Body of pancreas (tissue), 4 donors: Measurements from ENCODE around the gene CEP112. TPM values are rescaled to one million over a fixed set of nuclear protein-coding genes. Genes with fewer than 3 reads are reported as not detected.

ENCODE experiments used
- ATAC-seq: fragments of 150-250 bp; one replicate; pipeline ENCODE4 v1.9.1; 2016
- DNase-seq, 4 donors: peaks; one replicate each; pipeline ENCODE4 v3.0.0-alpha.2; 2019
- H3K27ac ChIP-seq, 4 donors: fragments of 200-600 bp; sonication (generic); 1 replicate in 3 of 4; 2 replicates in 1 of 4; pipeline versions ENCODE4 v1.5.1 to v1.6.1; 2016 to 2019; ENCODE audit warnings: mild to moderate bottlenecking in 1 of 4, mixed read lengths in 1 of 4, moderate library complexity in 1 of 4
- H3K27me3 ChIP-seq, 2 donors: fragments of 200-600 bp; sonication (generic); one replicate each; pipeline ENCODE4 v1.6.0; 2016; ENCODE audit warnings: mild to moderate bottlenecking in 1 of 2
- H3K36me3 ChIP-seq, 2 donors: fragments of 200-600 bp; sonication (generic); replicated peaks in 1 of 2; 2 replicates each; pipeline ENCODE4 v1.5.1; 2016; ENCODE audit warnings: low read depth in 2 of 2; ENCODE audit not compliant: insufficient read depth in 1 of 2
- H3K4me1 ChIP-seq: fragments of 200-600 bp; sonication (generic); one replicate; pipeline ENCODE4 v1.6.0; 2016
- H3K4me3 ChIP-seq, 2 donors: fragments of 200-600 bp; sonication (generic); 1 replicate in 1 of 2; 2 replicates in 1 of 2; pipeline ENCODE4 v1.5.1; 2016 to 2019
- H3K9me3 ChIP-seq, 3 donors: fragments of 200-600 bp; sonication (generic); 1 replicate in 2 of 3; 2 replicates in 1 of 3; pipeline ENCODE4 v1.5.1; 2016
- POLR2A ChIP-seq, 3 donors: fragments of 450-650 bp; IDR thresholded peaks; one replicate each; pipeline ENCODE4 v1.6.1; 2016; ENCODE audit warnings: antibody characterized with exemption in 3 of 3, mild to moderate bottlenecking in 2 of 3
- WGBS, 2 donors: methylation state at CpG; one replicate each; pipeline ENCODE4 v1.1.5; 2017; 5-methylcytosine and 5-hydroxymethylcytosine counted together
- intact Hi-C: fragments of 100-400 bp; cut with DNase I; formaldehyde crosslinking; loops from one replicate; pipeline ENCODE4 v1.15.1; 2023
- total RNA-seq, 2 donors: library from RNA; depleted of rRNA; stranded (reverse); fragments of >200 nt; gene quantifications; one replicate each; pipeline ENCODE4 v1.1.0, GENCODE V29; 2016
- TF ChIP-seq, protein P1 (sequence below), 7 experiments: fragments of 450-650 bp in 4 of 7; fragments of 200-600 bp in 3 of 7; sonication (generic) in 3 of 7; IDR thresholded peaks; one replicate each; pipeline ENCODE4 v1.5.1; 2016 to 2019; ENCODE audit warnings: antibody characterized with exemption in 7 of 7

The CEP112 gene
- total RNA-seq, 2 donors from 2014 or later = 5.2 to 10.2 TPM

GRCh38 chr17:65696739-65697394 lies 495.1 kb downstream of the CEP112 start:
- H3K9me3 ChIP-seq = no peaks in the 10 kb centered on the region
- WGBS, 2 donors = 89 to 91% methylated on average over 6 of the region's 6 CpGs
- no peaks in the 10 kb centered on the region for H3K36me3 ChIP-seq
- TF ChIP-seq, protein P1, sequence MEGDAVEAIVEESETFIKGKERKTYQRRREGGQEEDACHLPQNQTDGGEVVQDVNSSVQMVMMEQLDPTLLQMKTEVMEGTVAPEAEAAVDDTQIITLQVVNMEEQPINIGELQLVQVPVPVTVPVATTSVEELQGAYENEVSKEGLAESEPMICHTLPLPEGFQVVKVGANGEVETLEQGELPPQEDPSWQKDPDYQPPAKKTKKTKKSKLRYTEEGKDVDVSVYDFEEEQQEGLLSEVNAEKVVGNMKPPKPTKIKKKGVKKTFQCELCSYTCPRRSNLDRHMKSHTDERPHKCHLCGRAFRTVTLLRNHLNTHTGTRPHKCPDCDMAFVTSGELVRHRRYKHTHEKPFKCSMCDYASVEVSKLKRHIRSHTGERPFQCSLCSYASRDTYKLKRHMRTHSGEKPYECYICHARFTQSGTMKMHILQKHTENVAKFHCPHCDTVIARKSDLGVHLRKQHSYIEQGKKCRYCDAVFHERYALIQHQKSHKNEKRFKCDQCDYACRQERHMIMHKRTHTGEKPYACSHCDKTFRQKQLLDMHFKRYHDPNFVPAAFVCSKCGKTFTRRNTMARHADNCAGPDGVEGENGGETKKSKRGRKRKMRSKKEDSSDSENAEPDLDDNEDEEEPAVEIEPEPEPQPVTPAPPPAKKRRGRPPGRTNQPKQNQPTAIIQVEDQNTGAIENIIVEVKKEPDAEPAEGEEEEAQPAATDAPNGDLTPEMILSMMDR (IDR thresholded peaks at IDR 0.05) = no peak
- no peak for TF ChIP-seq POLR2A (IDR thresholded peaks at IDR 0.05)
- intact Hi-C loops = no loop called here
- DNase-seq = no peak
- no peak overlapping the region for H3K27ac ChIP-seq
- H3K4me1 ChIP-seq = peaks cover 8% of the 10 kb centered on the region
- no peaks in the 10 kb centered on the region for H3K27me3 ChIP-seq
- no peak for ATAC-seq
- no peak overlapping the region for H3K4me3 ChIP-seq

DNA sequence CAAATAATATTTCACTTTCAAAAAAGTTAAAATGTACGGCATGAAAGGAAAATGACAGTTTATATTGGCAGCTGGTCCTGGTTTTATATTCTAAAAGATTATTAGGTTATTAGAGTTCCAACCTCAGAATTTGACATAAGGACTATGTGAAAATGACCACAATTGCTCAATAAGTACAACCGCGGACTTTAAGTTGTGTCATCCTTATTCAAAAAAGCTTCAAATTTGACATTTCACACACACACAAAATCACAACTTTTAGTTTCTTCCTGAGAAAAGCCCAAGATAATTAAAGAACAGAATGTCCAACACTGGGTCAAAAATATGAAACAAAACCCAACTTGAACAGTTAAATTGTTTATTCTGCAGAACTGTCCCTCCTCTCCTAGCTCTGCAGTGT lies 497.3 kb downstream of the CEP112 start:
- H3K4me3 ChIP-seq = no peak overlapping the region
- DNase-seq (no peak), ATAC-seq (no peak)
- 94 to 95% methylated on average over 3 of the region's 3 CpGs for WGBS, 2 donors
- no peaks in the 10 kb centered on the region for H3K36me3 ChIP-seq
- no peaks in the 10 kb centered on the region for H3K27me3 ChIP-seq
- no peak for TF ChIP-seq POLR2A (IDR thresholded peaks at IDR 0.05)
- TF ChIP-seq, protein P1 (IDR thresholded peaks at IDR 0.05) = no peak
- no peaks in the 10 kb centered on the region for H3K9me3 ChIP-seq
- intact Hi-C loops = no loop called here
- H3K27ac ChIP-seq = no peak overlapping the region
- peaks cover 8% of the 10 kb centered on the region for H3K4me1 ChIP-seq

- H3K36me3 ChIP-seq = no peaks in the 10 kb centered on the region
- DNase-seq (no peak), ATAC-seq (no peak)
- H3K27ac ChIP-seq = no peak overlapping the region
- no peaks in the 10 kb centered on the region for H3K4me1 ChIP-seq
- no peaks in the 10 kb centered on the region for H3K9me3 ChIP-seq
- no peaks in the 10 kb centered on the region for H3K27me3 ChIP-seq
- intact Hi-C loops = no loop called here
- no peak overlapping the region for H3K4me3 ChIP-seq
- 86% methylated on average over 6 of the region's 6 CpGs for WGBS, 2 donors
- TF ChIP-seq, protein P1 (IDR thresholded peaks at IDR 0.05) = no peak
- no peak for TF ChIP-seq POLR2A (IDR thresholded peaks at IDR 0.05)
Measured at GRCh38 chr17:65690626-65691310, 501.2 kb downstream of the CEP112 start.

GRCh38 chr17:65688307-65688706 lies 503.6 kb downstream of the CEP112 start:
- intact Hi-C loops = no loop called here
- no peaks in the 10 kb centered on the region for H3K9me3 ChIP-seq
- TF ChIP-seq, protein P1 (IDR thresholded peaks at IDR 0.05) = no peak
- 91 to 100% methylated on average over 2 of the region's 2 CpGs for WGBS, 2 donors
- no peaks in the 10 kb centered on the region for H3K4me1 ChIP-seq
- H3K4me3 ChIP-seq = no peak overlapping the region
- ATAC-seq (no peak), DNase-seq (no peak)
- no peaks in the 10 kb centered on the region for H3K36me3 ChIP-seq
- H3K27ac ChIP-seq = no peak overlapping the region
- no peaks in the 10 kb centered on the region for H3K27me3 ChIP-seq

DNA sequence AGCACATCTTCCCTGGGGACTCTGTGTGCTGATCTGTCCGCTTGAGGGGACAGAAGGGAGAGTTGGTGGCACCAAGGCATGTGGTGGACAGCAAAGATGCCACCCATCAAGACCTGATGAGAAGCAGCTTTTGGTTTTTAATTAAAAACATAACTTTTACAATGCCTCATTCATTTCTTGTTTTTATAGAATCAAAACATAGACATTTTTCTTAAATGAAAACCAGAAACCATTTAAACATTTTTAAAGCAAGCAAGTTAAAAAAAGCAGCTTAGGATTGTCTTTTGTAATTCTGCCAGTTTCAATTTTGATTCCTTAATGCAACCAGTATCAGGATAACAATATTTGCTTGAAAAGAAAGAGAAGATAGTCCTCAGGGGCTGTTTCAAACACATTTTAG lies 506.8 kb downstream of the CEP112 start:
- Histone ChIP-seq H3K27ac (no peak overlapping the region), H3K9me3 (no peaks in the 10 kb centered on the region), H3K4me3 (no peak overlapping the region), H3K36me3 (no peaks in the 10 kb centered on the region), H3K4me1 (no peaks in the 10 kb centered on the region), H3K27me3 (no peaks in the 10 kb centered on the region)
- no peak for ATAC-seq
- TF ChIP-seq, protein P1 (IDR thresholded peaks at IDR 0.05) = no peak
- no peak for TF ChIP-seq POLR2A (IDR thresholded peaks at IDR 0.05)
- 92 to 100% methylated on average over 1 of the region's 1 CpG for WGBS, 2 donors
- DNase-seq = no peak
- intact Hi-C loops = no loop called here
